Stimulated activated CD4-positive, alpha-beta T cell treated with anti-CD3 and anti-CD28 coated beads, Interleukin-12 subunit alpha, Interleukin-12 subunit beta, amount 100 ng/mL, for 48 hours (primary cell): ENCODE results near the gene PSG2.
"Not testable (repeated sequence)": the region's sequence is repeated elsewhere in the genome, so short reads cannot be mapped to it uniquely, and the experiment has no call there.

Experiments used
- DNase-seq, 3 donors: peaks; one replicate each; pipeline ENCODE4 v3.0.0-alpha.2; 2020; ENCODE audit warnings: low read depth in 2 of 3, low spot score in 1 of 3

PSG2 gene

GRCh38 chr19:43078311-43078710 lies 4.2 kb downstream of the PSG2 start:
- DNase-seq = no peak

GRCh38 chr19:43077881-43078280 lies 4.6 kb downstream of the PSG2 start:
- not testable (repeated sequence) for DNase-seq

- DNase-seq = not testable (repeated sequence)
Measured at GRCh38 chr19:43062418-43062817, 20.1 kb downstream of the PSG2 start.

- not testable (repeated sequence) for DNase-seq
Measured at GRCh38 chr19:43061326-43061725, 21.2 kb downstream of the PSG2 start.

DNA sequence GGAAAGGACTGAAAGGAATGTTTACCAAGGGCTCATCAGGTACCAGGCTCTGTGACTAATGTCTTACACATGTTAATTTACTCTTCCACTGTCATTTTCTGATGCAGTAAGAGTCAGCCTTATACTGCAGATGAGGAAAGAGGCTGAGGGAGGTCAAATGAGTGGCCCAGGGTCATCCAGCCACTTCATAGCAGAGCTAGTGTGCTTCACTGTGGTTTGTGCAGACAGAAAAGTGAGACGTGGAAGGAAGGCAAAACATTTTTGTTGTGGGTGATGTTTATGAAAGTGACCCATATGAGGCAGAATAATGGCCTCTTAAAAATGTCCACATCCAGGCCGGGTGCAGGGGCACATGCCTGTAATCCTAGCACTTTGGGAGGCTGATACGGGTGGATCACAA lies 22.2 kb downstream of the PSG2 start:
- DNase-seq = not testable (repeated sequence)

- DNase-seq = not testable (repeated sequence)
Measured at GRCh38 chr19:43059482-43059881, 23.0 kb downstream of the PSG2 start.

DNA sequence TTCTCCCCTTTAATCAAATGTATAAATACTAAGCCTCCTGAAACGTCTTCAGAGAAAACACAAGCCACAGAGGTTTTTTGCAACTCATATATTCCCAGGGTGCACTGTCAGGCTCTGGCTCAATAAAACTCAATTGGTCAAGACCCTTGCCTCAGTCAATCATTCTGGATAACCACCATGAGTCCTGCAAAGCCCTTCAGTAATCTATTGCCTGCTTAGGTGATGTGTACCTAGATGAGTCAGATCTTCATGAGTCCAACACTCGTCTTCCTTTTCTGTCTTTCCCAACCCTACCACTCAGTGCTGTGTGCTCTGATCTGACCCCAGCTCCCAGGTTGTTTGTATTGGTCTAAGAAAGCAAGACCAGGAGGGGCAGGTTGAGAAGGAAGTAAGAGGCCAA lies 24.1 kb downstream of the PSG2 start:
- DNase-seq = not testable (repeated sequence)

- not testable (repeated sequence) for DNase-seq
Measured at GRCh38 chr19:43047966-43048365, 34.5 kb downstream of the PSG2 start.

GRCh38 chr19:43046578-43046977 lies 35.9 kb downstream of the PSG2 start:
- not testable (repeated sequence) for DNase-seq

- not testable (repeated sequence) for DNase-seq
Measured at GRCh38 chr19:43043492-43044180, 38.9 kb downstream of the PSG2 start.

- DNase-seq = not testable (repeated sequence)
Measured at GRCh38 chr19:43031645-43032044, 50.9 kb downstream of the PSG2 start.

DNA sequence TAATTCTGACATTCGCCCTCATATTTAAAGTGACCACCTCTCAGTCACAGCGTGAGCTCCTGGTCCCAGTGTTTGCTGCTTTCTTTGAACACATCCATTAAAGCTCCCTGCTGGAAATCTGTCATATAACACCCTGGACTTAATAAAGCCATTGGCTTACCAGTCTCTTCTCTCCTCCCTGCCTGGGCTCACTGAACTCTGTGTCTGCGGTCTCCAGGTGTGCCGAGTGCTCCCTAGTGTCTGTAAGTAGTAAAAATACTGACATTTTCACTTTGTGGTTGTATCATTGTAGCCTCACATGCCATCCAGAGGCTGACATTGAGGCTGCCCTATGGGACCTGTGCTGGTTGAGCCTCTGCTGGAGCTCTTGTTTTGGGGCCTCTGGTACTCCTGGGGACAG lies 53.6 kb downstream of the PSG2 start:
- no peak for DNase-seq

DNA sequence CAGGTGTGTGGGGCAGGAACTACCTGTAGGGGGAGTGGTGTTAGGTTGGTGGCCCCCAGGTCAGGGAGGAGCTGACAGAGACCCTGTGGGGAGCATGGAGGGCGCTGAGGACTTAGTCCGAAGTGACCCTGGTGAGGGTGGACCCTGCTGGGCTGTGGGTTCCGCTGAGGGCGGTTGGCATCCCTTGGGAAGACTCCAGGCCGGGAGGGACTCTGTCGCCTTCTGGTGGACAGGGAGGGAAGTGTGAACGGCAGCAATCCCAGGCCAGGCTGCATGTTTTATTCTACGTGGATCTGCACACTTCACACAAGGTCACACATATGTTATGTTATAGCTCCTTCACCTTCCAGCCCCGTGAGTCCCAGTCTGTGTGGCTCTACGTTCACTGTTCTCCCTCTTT lies 54.5 kb downstream of the PSG2 start:
- DNase-seq = not testable (repeated sequence)

DNA sequence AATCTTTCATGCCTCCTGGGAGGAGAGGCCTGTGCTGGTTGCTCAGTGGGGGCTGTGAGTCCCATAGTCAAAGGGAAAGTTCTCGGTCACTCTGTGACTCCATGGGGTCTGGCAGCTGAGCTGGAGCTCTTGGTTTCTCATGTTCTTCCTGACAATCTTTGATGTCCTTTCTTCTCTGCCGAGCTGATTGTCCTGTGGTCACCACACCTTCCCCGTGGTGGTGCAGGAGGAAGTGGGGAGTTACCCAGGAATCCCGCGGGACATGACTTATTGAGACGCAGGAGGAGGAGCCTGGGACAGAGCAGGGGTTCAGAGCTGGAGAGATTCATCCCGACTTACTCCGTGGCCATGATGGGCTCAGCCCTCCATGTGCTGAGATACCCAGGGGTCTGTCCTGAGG lies 55.4 kb downstream of the PSG2 start:
- DNase-seq = not testable (repeated sequence)

GRCh38 chr19:43026369-43026768 lies 56.1 kb downstream of the PSG2 start, which contains the start of gene PSG11:
Gene PSG11 (minus strand): TSS chr19:43026469. CDS start chr19:43026372, 97 bp downstream.
- DNase-seq = not testable (repeated sequence)

DNA sequence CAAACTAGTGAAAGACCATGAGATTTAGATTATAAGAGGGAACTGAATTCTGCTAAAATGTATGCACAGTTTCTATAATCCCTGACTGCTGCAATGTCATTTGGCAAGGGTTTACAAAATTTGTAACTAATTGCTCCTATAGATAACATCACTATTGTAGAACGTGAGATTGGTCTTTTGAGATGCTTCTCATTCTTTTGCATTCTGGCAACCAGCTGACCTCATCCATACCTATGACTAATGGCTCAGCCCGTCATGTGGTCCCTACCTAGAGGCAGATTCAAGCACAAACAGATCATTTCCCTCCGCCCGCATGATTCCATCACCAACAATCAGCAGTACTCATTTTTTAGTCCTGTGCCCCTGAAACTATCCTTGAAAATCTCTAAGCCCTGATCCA lies 60.4 kb downstream of the PSG2 start:
- DNase-seq = not testable (repeated sequence)

DNA sequence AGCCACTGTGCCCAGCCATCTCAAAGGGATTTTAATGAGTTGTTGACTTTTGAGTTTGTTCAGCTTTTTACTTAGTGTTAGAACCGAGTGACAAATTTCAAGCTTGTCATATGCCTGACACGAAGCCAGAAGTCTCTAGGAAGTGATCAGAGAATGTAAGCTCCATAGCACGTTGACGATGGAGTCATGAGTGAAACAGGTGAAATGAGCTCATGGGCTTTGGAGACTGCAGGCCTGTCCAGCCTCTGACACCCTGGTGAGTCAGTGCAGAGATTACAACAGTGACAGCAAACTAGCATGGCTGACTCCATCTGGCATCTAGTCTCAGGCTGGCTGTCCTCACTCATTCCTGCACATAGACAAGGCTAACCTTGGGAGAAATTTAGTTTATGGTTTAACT lies 60.9 kb downstream of the PSG2 start:
- not testable (repeated sequence) for DNase-seq

DNA sequence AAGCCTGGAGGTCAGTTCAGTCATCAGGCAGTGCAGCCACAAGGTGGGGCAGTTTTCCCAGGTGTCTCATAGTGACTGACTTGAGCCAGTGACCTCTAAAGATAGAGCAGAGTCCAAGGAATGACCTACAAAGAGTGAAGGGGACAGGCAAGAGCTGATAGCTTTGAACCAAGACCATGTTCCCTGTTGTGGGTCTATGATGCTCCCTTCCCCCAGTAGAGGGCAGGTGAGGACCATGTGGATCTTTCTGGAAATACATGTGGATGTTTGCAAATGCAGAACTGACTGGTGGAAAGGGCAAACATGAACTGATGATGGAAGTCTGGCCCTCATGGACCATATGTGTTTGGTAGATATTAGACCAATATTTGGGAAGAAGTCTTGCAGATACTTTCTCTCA lies 62.9 kb downstream of the PSG2 start:
- DNase-seq = not testable (repeated sequence)
